Measurements from ENCODE around the gene EPHA3.

DNA sequence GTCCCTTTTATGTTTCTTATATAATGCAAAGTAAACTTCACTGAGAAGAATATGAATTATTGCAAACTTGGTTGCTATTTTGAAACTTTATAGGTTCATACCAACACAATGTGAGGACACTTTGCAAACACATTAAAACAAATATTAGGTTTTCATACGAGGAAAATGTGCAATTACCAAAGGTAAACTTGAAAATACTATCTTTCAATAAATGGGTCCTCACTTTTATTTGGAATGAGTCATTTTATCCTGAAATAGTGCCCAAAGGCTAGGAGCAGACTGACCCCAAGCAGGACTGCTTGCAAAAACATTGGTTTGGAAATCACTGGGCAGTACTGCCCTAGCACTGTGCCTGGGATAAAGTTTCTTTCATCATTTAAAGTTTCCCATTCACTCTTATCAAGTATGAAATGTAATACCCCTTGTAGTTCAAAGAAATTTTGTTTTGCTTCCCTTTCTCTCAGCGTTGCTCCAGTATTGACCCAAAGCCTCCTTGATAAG lies 396.5 kb downstream of the EPHA3 start:
- no peak for TF ChIP-seq POLR2A (IDR thresholded peaks at IDR 0.05; ENCODE audit: low read depth, low read length)
- no peak for TF ChIP-seq PAX5 (IDR thresholded peaks at IDR 0.05; ENCODE audit: insufficient read depth, low read length, severe bottlenecking)
- no peak for TF ChIP-seq POLR2AphosphoS5 (IDR thresholded peaks at IDR 0.05; ENCODE audit: low read depth, low read length)
